Spinal cord (tissue), 10 donors: ENCODE measurements around the gene SLC5A2. TPM values are rescaled to one million over a fixed set of nuclear protein-coding genes. Genes with fewer than 3 reads are reported as not detected.

ENCODE experiments used
- DNase-seq, 6 donors: peaks; one replicate each; pipeline versions ENCODE4 v3.0.0 to v3.0.0-alpha.2; 2013 to 2015; ENCODE audit warnings: low spot score in 6 of 6, low read depth in 4 of 6
- H3K27ac ChIP-seq: one replicate; pipeline ENCODE4 v1.5.1; 2013; ENCODE audit warnings: low read depth, low read length, control low read depth
- H3K27me3 ChIP-seq: one replicate; pipeline ENCODE4 v1.6.1; 2013; ENCODE audit warnings: low read length; ENCODE audit not compliant: control insufficient read depth, insufficient read depth
- H3K36me3 ChIP-seq: one replicate; pipeline ENCODE4 v1.6.1; 2013; ENCODE audit warnings: low read length; ENCODE audit not compliant: control insufficient read depth, insufficient read depth
- H3K4me1 ChIP-seq: one replicate; pipeline ENCODE4 v1.6.1; 2013; ENCODE audit warnings: low read length; ENCODE audit not compliant: control insufficient read depth, insufficient read depth
- H3K4me3 ChIP-seq: one replicate; pipeline ENCODE4 v1.5.1; 2013; ENCODE audit warnings: low read depth, low read length, control low read depth
- H3K9me3 ChIP-seq: one replicate; pipeline ENCODE4 v1.6.1; 2013; ENCODE audit warnings: low read length; ENCODE audit not compliant: control insufficient read depth, insufficient read depth
- WGBS: methylation state at CpG from one replicate; pipeline ENCODE4 v1.1.5; 2013; ENCODE audit warnings: missing lambda C conversion rate; ENCODE audit not compliant: insufficient coverage; 5-methylcytosine and 5-hydroxymethylcytosine counted together
- polyA plus RNA-seq, 2 donors: library from polyadenylated mRNA; unstranded; fragments of 120-200 nt; gene quantifications; one replicate each; pipeline ENCODE4 v1.2.1, GENCODE V29; 2013; ENCODE audit not compliant: insufficient read length in 2 of 2
- total RNA-seq, 2 donors: library from RNA; depleted of rRNA in 1 of 2; stranded (reverse); fragments of 120-200 nt in 1 of 2; fragments of >200 nt in 1 of 2; gene quantifications; one replicate each; pipeline versions ENCODE4 v1.2.3 to v1.2.4, GENCODE V29; 2013 to 2014
- donor health status: healthy.

SLC5A2 gene
- total and polyA plus RNA-seq, 4 donors: 0.40 to 13.6 (median 6.1) TPM

- WGBS: 2% methylated on average over 50 of the region's 61 CpGs
- peaks cover 38% of the 10 kb centered on the region for H3K4me1 ChIP-seq
- DNase-seq: peak; percentile 94 to 100 (median 98)
- H3K27ac ChIP-seq: peak overlapping the region; percentile 96
- peaks cover 57% of the 10 kb centered on the region for H3K36me3 ChIP-seq
- H3K27me3 ChIP-seq: no peaks in the 10 kb centered on the region
- H3K9me3 ChIP-seq: no peaks in the 10 kb centered on the region
- H3K4me3 ChIP-seq: peak overlapping the region; percentile 75
Observed at GRCh38 chr16:31459687-31460581, 23.0 kb upstream of the SLC5A2 start.

DNA sequence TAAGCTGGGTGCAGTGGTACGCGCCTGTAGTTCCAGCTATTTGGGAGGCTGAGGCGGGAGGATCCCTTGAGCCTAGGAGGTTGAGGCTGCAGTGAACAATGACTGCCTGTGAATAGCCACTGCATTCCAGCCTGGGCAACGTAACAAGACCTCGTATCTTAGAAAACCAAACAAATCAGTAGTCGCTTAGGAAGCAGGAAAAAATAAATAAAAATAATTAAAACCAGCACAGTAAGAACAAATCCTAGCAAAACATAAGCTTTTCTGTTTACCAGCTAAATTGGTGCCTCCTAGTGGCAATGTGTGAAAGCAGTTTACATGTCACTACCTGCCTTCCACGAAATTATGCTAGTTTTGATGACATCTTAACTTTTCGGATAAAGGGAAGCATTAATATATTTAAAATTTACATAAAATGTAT lies 22.3 kb upstream of the SLC5A2 start:
- Histone ChIP-seq H3K4me1 (peaks cover 35% of the 10 kb centered on the region), H3K9me3 (no peaks in the 10 kb centered on the region), H3K36me3 (peaks cover 58% of the 10 kb centered on the region), H3K27me3 (no peaks in the 10 kb centered on the region), H3K4me3 (peak overlapping the region; percentile 63), H3K27ac (peak overlapping the region; percentile 94)
- DNase-seq: peak in 2 of 6 donors; percentile 57 to 74
- 84% methylated on average over 3 of the region's 8 CpGs for WGBS

- Histone ChIP-seq H3K27me3 (no peaks in the 10 kb centered on the region), H3K4me3 (no peak overlapping the region), H3K9me3 (no peaks in the 10 kb centered on the region), H3K36me3 (peaks cover 58% of the 10 kb centered on the region), H3K27ac (no peak overlapping the region), H3K4me1 (peaks cover 28% of the 10 kb centered on the region)
- DNase-seq: no peak
- WGBS: 92% methylated on average over 6 of the region's 10 CpGs
Observed at GRCh38 chr16:31461201-31461920, 21.6 kb upstream of the SLC5A2 start.

- H3K4me3 ChIP-seq: no peak overlapping the region
- H3K4me1 ChIP-seq: peaks cover 20% of the 10 kb centered on the region
- H3K36me3 ChIP-seq: peaks cover 58% of the 10 kb centered on the region
- no peak overlapping the region for H3K27ac ChIP-seq
- 93% methylated on average over 35 of the region's 35 CpGs for WGBS
- DNase-seq: no peak
- no peaks in the 10 kb centered on the region for H3K27me3 ChIP-seq
- H3K9me3 ChIP-seq: no peaks in the 10 kb centered on the region
Observed at GRCh38 chr16:31461921-31462804, 20.8 kb upstream of the SLC5A2 start.

DNA sequence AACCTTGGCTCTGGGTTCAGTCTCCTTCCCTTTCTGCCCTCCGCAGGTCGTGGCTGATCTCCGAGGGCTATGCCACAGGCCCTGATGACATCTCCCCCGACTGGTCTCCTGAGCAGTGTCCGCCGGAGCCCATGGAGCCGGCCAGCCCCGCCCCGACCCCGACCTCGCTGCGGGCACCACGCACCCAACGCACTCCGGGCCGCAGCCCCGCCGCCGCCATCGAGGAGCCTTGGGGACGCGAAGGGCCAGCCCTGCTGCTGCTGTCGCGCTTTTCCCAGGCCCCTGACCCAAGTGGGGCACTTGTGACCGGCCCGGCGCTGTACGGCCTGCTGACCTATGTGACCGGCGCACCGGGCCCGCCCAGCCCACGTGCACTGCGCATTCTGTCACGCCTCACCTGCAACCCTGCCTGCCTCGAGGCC lies 18.6 kb upstream of the SLC5A2 start:
- H3K4me3 ChIP-seq: no peak overlapping the region
- H3K27me3 ChIP-seq: no peaks in the 10 kb centered on the region
- no peaks in the 10 kb centered on the region for H3K9me3 ChIP-seq
- WGBS: 96% methylated on average over 34 of the region's 36 CpGs
- H3K36me3 ChIP-seq: peaks cover 57% of the 10 kb centered on the region
- H3K4me1 ChIP-seq: peaks cover 6% of the 10 kb centered on the region
- no peak for DNase-seq
- H3K27ac ChIP-seq: no peak overlapping the region

DNA sequence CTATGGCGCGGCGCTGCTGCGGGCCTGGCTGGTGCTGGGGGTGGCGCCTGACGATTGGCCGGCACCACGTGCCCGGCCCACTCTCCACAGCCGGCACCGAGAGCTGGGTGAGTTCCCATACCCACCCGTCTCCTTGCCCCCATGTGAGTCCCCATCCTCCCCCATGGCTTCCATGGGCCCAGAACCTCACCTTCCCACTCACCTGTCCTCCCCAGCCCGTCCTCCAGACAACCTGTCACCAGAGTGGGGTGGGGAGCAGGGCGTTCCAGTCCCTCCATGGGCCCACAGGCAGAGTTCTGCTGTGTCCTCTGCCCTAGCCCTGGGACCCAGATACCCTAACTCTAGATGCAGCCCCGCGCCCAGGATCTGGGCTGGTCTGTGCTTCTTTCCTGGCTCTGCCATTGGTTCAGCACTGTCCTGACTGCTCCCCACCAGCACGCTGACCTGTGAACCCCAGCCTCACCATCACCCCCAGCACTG lies 18.1 kb upstream of the SLC5A2 start:
- H3K4me3 ChIP-seq: no peak overlapping the region
- no peaks in the 10 kb centered on the region for H3K27me3 ChIP-seq
- no peak overlapping the region for H3K27ac ChIP-seq
- peaks cover 57% of the 10 kb centered on the region for H3K36me3 ChIP-seq
- 98% methylated on average over 17 of the region's 17 CpGs for WGBS
- H3K9me3 ChIP-seq: no peaks in the 10 kb centered on the region
- peaks cover 6% of the 10 kb centered on the region for H3K4me1 ChIP-seq
- DNase-seq: no peak

GRCh38 chr16:31465788-31466370 lies 17.0 kb upstream of the SLC5A2 start:
- Histone ChIP-seq H3K9me3 (no peaks in the 10 kb centered on the region), H3K36me3 (peaks cover 57% of the 10 kb centered on the region), H3K27me3 (no peaks in the 10 kb centered on the region), H3K27ac (no peak overlapping the region), H3K4me1 (no peaks in the 10 kb centered on the region), H3K4me3 (no peak overlapping the region)
- no peak for DNase-seq
- 90% methylated on average over 20 of the region's 20 CpGs for WGBS

DNA sequence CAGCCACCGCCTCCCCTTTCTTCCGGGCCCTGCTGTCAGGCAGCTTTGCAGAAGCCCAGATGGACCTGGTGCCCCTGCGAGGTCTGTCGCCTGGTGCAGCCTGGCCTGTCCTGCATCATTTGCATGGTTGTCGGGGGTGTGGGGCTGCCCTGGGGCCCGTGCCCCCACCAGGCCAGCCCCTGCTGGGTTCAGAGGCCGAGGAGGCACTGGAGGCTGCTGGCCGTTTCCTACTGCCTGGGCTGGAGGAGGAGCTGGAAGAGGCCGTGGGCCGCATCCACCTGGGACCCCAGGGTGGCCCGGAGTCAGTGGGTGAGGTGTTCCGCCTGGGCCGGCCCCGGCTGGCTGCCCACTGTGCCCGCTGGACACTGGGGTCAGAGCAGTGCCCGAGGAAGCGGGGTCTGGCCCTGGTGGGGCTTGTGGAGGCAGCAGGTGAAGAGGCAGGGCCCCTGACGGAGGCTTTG lies 16.5 kb upstream of the SLC5A2 start:
- Histone ChIP-seq H3K4me1 (peaks cover 4% of the 10 kb centered on the region), H3K9me3 (no peaks in the 10 kb centered on the region), H3K4me3 (no peak overlapping the region), H3K27me3 (no peaks in the 10 kb centered on the region), H3K36me3 (peaks cover 57% of the 10 kb centered on the region), H3K27ac (no peak overlapping the region)
- DNase-seq: no peak
- WGBS: 93% methylated on average over 18 of the region's 18 CpGs
